HEK293 (cell line): ENCODE results near the gene PDP2.

Experiments used
- CTCF ChIA-PET: fragments of 350-600 bp; formaldehyde crosslinking; extraction: SDS; loops from one replicate; lab custom pipeline; 2021; ENCODE audit warnings: antibody characterized with exemption; lab: Yijun Ruan, JAX
- POLR2A ChIA-PET: fragments of 300-600 bp; formaldehyde crosslinking; extraction: SDS; loops from one replicate; lab custom pipeline; 2020; ENCODE audit warnings: antibody characterized with exemption, inconsistent platforms; lab: Yijun Ruan, JAX
- H3K27ac ChIP-seq: fragments of 200-500 bp; sonication (Bioruptor generic); 2 replicates; pipeline ENCODE4 v1.5.1; 2014; ENCODE audit warnings: low read depth, low read length, control low read depth, inconsistent platforms; ENCODE audit errors: extremely low read depth
- H3K36me3 ChIP-seq, 2 experiments: fragments of 200-500 bp in 1 of 2; sonication (Bioruptor generic) in 1 of 2; 1 replicate in 1 of 2; 2 replicates in 1 of 2; pipeline ENCODE4 v1.5.1; 2014 to 2017; ENCODE audit warnings: inconsistent platforms in 2 of 2, low read length in 2 of 2; ENCODE audit not compliant: control insufficient read depth in 2 of 2, insufficient read depth in 1 of 2
- H3K4me1 ChIP-seq: fragments of 200-500 bp; sonication (Bioruptor generic); 2 replicates; pipeline ENCODE4 v1.5.1; 2014; ENCODE audit warnings: mild to moderate bottlenecking, low read length, inconsistent platforms; ENCODE audit not compliant: control insufficient read depth, insufficient read depth
- H3K4me3 ChIP-seq: 2 replicates; pipeline ENCODE4 v1.5.1; 2011; ENCODE audit warnings: low read depth, mild to moderate bottlenecking, control low read depth, low read length, moderate library complexity
- H3K9me3 ChIP-seq: fragments of 200-500 bp; sonication (Bioruptor generic); 2 replicates; pipeline ENCODE4 v1.5.1; 2014; ENCODE audit warnings: low read depth, low read length, inconsistent platforms; ENCODE audit not compliant: control insufficient read depth, insufficient read depth
- BCL11A ChIP-seq: fragments of 450-650 bp; formaldehyde crosslinking; IDR thresholded peaks from 2 replicates; pipeline ENCODE4 v1.5.1; 2016; ENCODE audit warnings: low read depth, missing biosample characterization, missing genetic modification characterization
- GLI4 ChIP-seq: fragments of 450-650 bp; formaldehyde crosslinking; IDR thresholded peaks from 2 replicates; pipeline ENCODE4 v1.5.1; 2016; ENCODE audit warnings: missing biosample characterization, missing genetic modification characterization
- KLF8 ChIP-seq: fragments of 450-650 bp; formaldehyde crosslinking; IDR thresholded peaks from 2 replicates; pipeline ENCODE4 v1.5.1; 2016; ENCODE audit warnings: missing biosample characterization, missing genetic modification characterization
- SETDB1 ChIP-seq: IDR thresholded peaks from one replicate; pipeline ENCODE4 v1.6.1; 2017; ENCODE audit warnings: mild to moderate bottlenecking, low read length, moderate library complexity, mixed read lengths; ENCODE audit not compliant: insufficient read length
- YY1 ChIP-seq: fragments of 450-650 bp; formaldehyde crosslinking; IDR thresholded peaks from 2 replicates; pipeline ENCODE4 v1.5.1; 2018; ENCODE audit warnings: missing biosample characterization, missing genetic modification characterization
- ZNF10 ChIP-seq: fragments of 450-650 bp; formaldehyde crosslinking; IDR thresholded peaks from 2 replicates; pipeline ENCODE4 v1.5.1; 2017; ENCODE audit warnings: missing biosample characterization, missing genetic modification characterization
- ZNF114 ChIP-seq: fragments of 450-650 bp; formaldehyde crosslinking; IDR thresholded peaks from 2 replicates; pipeline ENCODE4 v1.5.0; 2017; ENCODE audit warnings: missing biosample characterization, missing genetic modification characterization
- ZNF214 ChIP-seq: fragments of 450-650 bp; formaldehyde crosslinking; IDR thresholded peaks from 2 replicates; pipeline ENCODE4 v1.5.1; 2017; ENCODE audit warnings: missing biosample characterization, mild to moderate bottlenecking, missing genetic modification characterization, borderline replicate concordance
- ZNF23 ChIP-seq: fragments of 450-650 bp; formaldehyde crosslinking; IDR thresholded peaks from 2 replicates; pipeline ENCODE4 v1.5.1; 2016; ENCODE audit warnings: missing biosample characterization, missing genetic modification characterization, borderline replicate concordance
- ZNF274 ChIP-seq, 2 experiments: fragments of 200-500 bp in 1 of 2; fragments of 450-650 bp in 1 of 2; sonication (Bioruptor generic) in 1 of 2; formaldehyde crosslinking in 1 of 2; IDR thresholded peaks; 2 replicates each; pipeline versions ENCODE4 v1.5.1 to v1.6.1; 2014 to 2016; ENCODE audit warnings: borderline replicate concordance in 1 of 2, inconsistent platforms in 1 of 2, low read length in 1 of 2, missing biosample characterization in 1 of 2, missing genetic modification characterization in 1 of 2
- ZNF311 ChIP-seq: fragments of 450-650 bp; formaldehyde crosslinking; IDR thresholded peaks from 2 replicates; pipeline ENCODE4 v1.5.1; 2017; ENCODE audit warnings: missing biosample characterization, missing genetic modification characterization, borderline replicate concordance
- ZNF416 ChIP-seq: fragments of 450-650 bp; formaldehyde crosslinking; IDR thresholded peaks from 2 replicates; pipeline ENCODE4 v1.5.1; 2016; ENCODE audit warnings: missing biosample characterization, missing genetic modification characterization
- ZNF426 ChIP-seq: fragments of 450-650 bp; formaldehyde crosslinking; IDR thresholded peaks from 2 replicates; pipeline ENCODE4 v1.5.1; 2017; ENCODE audit warnings: missing biosample characterization, missing genetic modification characterization, mild to moderate bottlenecking, inconsistent platforms, moderate library complexity
- ZNF658 ChIP-seq: fragments of 450-650 bp; formaldehyde crosslinking; IDR thresholded peaks from 2 replicates; pipeline ENCODE4; 2016; ENCODE audit warnings: missing biosample characterization, missing genetic modification characterization
- ZNF776 ChIP-seq: fragments of 450-650 bp; formaldehyde crosslinking; IDR thresholded peaks from 2 replicates; pipeline ENCODE4 v1.5.0; 2017; ENCODE audit warnings: missing biosample characterization, missing genetic modification characterization, borderline replicate concordance
- ZNF837 ChIP-seq: fragments of 450-650 bp; formaldehyde crosslinking; IDR thresholded peaks from 2 replicates; pipeline ENCODE4 v1.5.1; 2016; ENCODE audit warnings: missing biosample characterization, missing genetic modification characterization
- TF ChIP-seq, protein P1 (sequence below): fragments of 450-650 bp; formaldehyde crosslinking; IDR thresholded peaks from 2 replicates; pipeline ENCODE4 v1.5.1; 2016; ENCODE audit warnings: missing biosample characterization, missing genetic modification characterization, borderline replicate concordance
- TF ChIP-seq, protein P2 (sequence below): fragments of 450-650 bp; formaldehyde crosslinking; conservative IDR thresholded peaks from 2 replicates; pipeline ENCODE4 v1.5.1; 2016; ENCODE audit warnings: low read depth, missing biosample characterization, missing genetic modification characterization
- TF ChIP-seq, protein P3 (sequence below): fragments of 450-650 bp; formaldehyde crosslinking; IDR thresholded peaks from 2 replicates; pipeline ENCODE4 v1.5.1; 2016; ENCODE audit warnings: missing biosample characterization, missing genetic modification characterization
- TF ChIP-seq, protein P4 (sequence below): fragments of 450-650 bp; formaldehyde crosslinking; IDR thresholded peaks from 2 replicates; pipeline ENCODE4 v1.5.1; 2016; ENCODE audit warnings: missing biosample characterization, missing genetic modification characterization

The PDP2 gene

DNA sequence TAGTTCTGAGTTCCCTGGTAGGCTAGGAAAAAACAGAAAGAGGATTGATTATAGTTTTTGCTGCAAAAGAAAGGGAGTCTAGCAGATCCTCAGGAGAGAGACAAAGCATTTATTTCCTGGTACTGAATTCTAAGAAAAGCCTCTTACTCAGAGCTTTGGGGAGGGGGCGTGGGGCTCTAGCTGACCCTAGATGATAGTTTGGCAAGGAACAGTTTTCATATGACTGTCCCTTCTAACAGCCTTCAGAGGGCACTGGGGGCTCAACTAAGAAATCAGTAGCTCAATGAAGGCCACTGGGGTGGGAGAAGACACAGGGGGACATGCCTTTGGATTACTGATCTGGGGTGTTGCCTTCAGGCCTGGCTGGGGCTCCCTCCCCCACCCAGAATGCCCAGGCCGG, 32.1 kb upstream of the PDP2 start:
- POLR2A ChIA-PET = interaction anchor here (1.7 kb wide), 1 partner anchor 17 kb away, joined by 4 read pairs; the partner anchor contains the start of gene NAE1
- TF ChIP-seq ZNF658 (tag by site-specific recombination) (no peak), KLF8 (no peak), ZNF274 (IDR thresholded peaks at IDR 0.05; ENCODE audit: low read length) (no peak), ZNF274 (tag by site-specific recombination; IDR thresholded peaks at IDR 0.05; ENCODE audit: borderline replicate concordance) (no peak), ZNF837 (tag by site-specific recombination) (no peak), YY1 (no peak), ZNF416 (tag by site-specific recombination) (no peak), BCL11A (tag by site-specific recombination) (no peak), GLI4 (tag by site-specific recombination) (no peak), ZNF311 (tag by site-specific recombination) (no peak), SETDB1 (no peak), ZNF23 (tag by site-specific recombination) (no peak), ZNF10 (tag by site-specific recombination) (no peak), ZNF426 (no peak), ZNF776 (tag by site-specific recombination) (no peak), ZNF214 (no peak), ZNF114 (tag by site-specific recombination) (no peak)
- TF ChIP-seq, protein P1, sequence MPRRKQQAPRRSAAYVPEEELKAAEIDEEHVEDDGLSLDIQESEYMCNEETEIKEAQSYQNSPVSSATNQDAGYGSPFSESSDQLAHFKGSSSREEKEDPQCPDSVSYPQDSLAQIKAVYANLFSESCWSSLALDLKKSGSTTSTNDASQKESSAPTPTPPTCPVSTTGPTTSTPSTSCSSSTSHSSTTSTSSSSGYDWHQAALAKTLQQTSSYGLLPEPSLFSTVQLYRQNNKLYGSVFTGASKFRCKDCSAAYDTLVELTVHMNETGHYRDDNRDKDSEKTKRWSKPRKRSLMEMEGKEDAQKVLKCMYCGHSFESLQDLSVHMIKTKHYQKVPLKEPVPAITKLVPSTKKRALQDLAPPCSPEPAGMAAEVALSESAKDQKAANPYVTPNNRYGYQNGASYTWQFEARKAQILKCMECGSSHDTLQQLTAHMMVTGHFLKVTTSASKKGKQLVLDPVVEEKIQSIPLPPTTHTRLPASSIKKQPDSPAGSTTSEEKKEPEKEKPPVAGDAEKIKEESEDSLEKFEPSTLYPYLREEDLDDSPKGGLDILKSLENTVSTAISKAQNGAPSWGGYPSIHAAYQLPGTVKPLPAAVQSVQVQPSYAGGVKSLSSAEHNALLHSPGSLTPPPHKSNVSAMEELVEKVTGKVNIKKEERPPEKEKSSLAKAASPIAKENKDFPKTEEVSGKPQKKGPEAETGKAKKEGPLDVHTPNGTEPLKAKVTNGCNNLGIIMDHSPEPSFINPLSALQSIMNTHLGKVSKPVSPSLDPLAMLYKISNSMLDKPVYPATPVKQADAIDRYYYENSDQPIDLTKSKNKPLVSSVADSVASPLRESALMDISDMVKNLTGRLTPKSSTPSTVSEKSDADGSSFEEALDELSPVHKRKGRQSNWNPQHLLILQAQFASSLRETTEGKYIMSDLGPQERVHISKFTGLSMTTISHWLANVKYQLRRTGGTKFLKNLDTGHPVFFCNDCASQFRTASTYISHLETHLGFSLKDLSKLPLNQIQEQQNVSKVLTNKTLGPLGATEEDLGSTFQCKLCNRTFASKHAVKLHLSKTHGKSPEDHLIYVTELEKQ (tag by site-specific recombination) = no peak
- TF ChIP-seq, protein P2, sequence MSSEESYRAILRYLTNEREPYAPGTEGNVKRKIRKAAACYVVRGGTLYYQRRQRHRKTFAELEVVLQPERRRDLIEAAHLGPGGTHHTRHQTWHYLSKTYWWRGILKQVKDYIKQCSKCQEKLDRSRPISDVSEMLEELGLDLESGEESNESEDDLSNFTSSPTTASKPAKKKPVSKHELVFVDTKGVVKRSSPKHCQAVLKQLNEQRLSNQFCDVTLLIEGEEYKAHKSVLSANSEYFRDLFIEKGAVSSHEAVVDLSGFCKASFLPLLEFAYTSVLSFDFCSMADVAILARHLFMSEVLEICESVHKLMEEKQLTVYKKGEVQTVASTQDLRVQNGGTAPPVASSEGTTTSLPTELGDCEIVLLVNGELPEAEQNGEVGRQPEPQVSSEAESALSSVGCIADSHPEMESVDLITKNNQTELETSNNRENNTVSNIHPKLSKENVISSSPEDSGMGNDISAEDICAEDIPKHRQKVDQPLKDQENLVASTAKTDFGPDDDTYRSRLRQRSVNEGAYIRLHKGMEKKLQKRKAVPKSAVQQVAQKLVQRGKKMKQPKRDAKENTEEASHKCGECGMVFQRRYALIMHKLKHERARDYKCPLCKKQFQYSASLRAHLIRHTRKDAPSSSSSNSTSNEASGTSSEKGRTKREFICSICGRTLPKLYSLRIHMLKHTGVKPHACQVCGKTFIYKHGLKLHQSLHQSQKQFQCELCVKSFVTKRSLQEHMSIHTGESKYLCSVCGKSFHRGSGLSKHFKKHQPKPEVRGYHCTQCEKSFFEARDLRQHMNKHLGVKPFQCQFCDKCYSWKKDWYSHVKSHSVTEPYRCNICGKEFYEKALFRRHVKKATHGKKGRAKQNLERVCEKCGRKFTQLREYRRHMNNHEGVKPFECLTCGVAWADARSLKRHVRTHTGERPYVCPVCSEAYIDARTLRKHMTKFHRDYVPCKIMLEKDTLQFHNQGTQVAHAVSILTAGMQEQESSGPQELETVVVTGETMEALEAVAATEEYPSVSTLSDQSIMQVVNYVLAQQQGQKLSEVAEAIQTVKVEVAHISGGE (tag by site-specific recombination) = no peak
- TF ChIP-seq, all 188 proteins: peak for 0
- no peaks in the 10 kb centered on the region for H3K9me3 ChIP-seq
- no peak overlapping the region for H3K27ac ChIP-seq
- CTCF ChIA-PET = interaction anchor here (0.6 to 6.3 kb wide), 5 partner anchors 17 to 92 kb away, joined by 3 to 42 read pairs (median 3); partner anchors contain the start of gene NAE1
- no peaks in the 10 kb centered on the region for H3K36me3 ChIP-seq
- H3K4me1 ChIP-seq = no peaks in the 10 kb centered on the region
- H3K4me3 ChIP-seq = no peak overlapping the region

DNA sequence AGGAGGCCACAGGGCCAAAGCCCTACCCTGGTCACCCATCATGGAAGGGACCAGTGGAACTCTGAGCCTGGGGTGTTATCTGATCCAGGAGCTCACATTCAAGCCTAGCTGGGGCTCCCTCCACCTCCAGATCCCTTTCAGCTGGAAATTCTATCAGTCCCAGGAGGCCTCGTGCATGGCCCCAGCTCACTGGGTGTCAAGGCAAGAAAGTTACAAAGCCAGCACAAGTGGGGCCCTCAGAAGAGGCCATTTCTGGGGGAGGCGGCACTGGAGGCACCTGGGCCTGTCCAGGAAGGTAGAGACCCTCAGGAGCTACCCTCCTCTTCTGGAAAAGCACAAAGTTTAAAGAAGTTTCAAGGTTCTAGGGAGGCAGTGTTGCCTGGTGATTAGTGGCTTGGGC, 31.3 kb upstream of the PDP2 start:
- TF ChIP-seq, protein P3, sequence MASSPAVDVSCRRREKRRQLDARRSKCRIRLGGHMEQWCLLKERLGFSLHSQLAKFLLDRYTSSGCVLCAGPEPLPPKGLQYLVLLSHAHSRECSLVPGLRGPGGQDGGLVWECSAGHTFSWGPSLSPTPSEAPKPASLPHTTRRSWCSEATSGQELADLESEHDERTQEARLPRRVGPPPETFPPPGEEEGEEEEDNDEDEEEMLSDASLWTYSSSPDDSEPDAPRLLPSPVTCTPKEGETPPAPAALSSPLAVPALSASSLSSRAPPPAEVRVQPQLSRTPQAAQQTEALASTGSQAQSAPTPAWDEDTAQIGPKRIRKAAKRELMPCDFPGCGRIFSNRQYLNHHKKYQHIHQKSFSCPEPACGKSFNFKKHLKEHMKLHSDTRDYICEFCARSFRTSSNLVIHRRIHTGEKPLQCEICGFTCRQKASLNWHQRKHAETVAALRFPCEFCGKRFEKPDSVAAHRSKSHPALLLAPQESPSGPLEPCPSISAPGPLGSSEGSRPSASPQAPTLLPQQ (tag by site-specific recombination) = no peak
- TF ChIP-seq, protein P4, sequence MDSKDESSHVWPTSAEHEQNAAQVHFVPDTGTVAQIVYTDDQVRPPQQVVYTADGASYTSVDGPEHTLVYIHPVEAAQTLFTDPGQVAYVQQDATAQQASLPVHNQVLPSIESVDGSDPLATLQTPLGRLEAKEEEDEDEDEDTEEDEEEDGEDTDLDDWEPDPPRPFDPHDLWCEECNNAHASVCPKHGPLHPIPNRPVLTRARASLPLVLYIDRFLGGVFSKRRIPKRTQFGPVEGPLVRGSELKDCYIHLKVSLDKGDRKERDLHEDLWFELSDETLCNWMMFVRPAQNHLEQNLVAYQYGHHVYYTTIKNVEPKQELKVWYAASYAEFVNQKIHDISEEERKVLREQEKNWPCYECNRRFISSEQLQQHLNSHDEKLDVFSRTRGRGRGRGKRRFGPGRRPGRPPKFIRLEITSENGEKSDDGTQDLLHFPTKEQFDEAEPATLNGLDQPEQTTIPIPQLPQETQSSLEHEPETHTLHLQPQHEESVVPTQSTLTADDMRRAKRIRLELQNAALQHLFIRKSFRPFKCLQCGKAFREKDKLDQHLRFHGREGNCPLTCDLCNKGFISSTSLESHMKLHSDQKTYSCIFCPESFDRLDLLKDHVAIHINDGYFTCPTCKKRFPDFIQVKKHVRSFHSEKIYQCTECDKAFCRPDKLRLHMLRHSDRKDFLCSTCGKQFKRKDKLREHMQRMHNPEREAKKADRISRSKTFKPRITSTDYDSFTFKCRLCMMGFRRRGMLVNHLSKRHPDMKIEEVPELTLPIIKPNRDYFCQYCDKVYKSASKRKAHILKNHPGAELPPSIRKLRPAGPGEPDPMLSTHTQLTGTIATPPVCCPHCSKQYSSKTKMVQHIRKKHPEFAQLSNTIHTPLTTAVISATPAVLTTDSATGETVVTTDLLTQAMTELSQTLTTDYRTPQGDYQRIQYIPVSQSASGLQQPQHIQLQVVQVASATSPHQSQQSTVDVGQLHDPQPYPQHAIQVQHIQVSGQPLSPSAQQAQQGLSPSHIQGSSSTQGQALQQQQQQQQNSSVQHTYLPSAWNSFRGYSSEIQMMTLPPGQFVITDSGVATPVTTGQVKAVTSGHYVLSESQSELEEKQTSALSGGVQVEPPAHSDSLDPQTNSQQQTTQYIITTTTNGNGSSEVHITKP (tag by site-specific recombination) = 0 out of 2 replicates have a peak, but pooled peaks have one; percentile 16
- no peaks in the 10 kb centered on the region for H3K4me1 ChIP-seq
- H3K9me3 ChIP-seq = no peaks in the 10 kb centered on the region
- H3K36me3 ChIP-seq = no peaks in the 10 kb centered on the region
- no peak overlapping the region for H3K27ac ChIP-seq
- CTCF ChIA-PET = interaction anchor here (0.9 to 6.3 kb wide), 6 partner anchors 12 to 241 kb away, joined by 3 to 42 read pairs (median 4); partner anchors contain the start of gene NAE1
- POLR2A ChIA-PET = interaction anchor here (0.9 kb wide), 1 partner anchor 18 kb away, joined by 4 read pairs; the partner anchor contains the start of gene NAE1
- H3K4me3 ChIP-seq = no peak overlapping the region
